Measurements from ENCODE around the gene FAM24A.
A peak's percentile ranks its signal among the peaks of the same experiment; 100 is the strongest.

FAM24A gene

DNA sequence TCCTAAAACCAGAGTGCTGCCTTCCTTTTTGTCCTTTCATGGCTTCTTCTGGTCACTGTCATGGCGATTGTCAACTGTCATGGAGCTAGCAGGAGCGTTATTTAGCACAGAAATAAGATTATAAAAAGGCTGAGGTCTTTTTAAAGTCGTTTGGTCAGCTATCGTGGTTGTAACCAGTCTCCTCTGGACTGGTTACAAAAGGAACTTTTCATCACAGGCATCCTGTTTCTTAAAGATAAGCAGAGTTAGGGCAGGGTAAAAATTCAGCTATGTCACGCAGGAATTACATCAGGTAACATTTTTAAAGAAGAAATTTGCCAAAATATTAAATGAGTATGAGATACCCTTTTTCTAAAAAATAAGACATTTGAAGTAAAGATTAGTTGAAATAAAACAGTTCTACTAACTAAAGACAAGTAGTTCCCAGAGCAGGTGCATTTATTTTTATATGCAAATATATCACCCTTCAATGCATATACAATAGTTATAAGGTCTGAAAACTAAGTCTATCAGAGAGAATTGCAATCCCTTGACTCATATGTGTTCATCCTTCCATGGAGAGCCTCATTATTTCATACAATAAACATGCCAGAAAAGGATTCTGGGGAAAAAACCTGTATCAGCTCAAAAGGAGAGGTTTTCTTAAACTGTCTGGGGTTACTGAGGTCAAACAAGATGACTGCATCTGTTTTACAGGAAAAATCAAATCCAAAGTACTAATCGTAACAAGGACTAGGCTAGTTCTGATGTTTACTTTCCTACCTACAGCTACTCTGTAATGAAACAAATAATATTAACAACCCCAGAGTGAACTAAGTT, 20.9 kb downstream of the FAM24A start:
- DNase-seq: no peak

DNA sequence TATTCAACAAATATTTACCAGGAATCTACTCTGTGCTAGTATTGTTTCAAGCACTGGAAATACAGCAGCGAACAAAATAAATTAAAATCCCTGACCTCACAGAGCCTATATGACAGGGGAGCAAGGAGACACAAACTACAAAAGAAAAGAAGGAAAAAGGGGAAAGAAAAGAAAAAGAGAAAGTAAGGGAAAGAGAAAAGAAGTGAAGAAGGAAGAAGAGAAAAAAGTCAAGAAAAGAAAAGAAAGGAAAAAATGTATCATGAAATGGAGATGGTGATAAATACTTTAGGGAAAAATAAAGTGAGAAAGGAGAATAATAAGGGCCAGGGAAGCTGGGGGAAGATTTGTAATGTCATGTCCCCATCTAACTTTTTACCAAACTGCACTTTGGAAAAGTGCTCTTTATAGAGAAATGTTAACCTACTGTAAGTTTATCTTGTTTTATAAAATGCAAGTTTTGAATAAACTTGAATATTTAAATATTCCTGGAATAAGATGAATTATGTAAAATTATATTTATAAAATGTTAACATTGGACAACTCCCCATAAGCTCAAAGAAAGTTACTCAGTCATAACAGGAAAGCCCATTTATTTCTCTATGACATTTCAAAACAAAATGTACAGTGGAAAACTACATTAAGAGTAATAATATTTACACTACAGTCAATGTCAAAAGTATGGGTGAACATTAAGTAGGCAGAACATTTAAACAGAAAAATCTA, 28.9 kb downstream of the FAM24A start:
- DNase-seq: no peak

DNA sequence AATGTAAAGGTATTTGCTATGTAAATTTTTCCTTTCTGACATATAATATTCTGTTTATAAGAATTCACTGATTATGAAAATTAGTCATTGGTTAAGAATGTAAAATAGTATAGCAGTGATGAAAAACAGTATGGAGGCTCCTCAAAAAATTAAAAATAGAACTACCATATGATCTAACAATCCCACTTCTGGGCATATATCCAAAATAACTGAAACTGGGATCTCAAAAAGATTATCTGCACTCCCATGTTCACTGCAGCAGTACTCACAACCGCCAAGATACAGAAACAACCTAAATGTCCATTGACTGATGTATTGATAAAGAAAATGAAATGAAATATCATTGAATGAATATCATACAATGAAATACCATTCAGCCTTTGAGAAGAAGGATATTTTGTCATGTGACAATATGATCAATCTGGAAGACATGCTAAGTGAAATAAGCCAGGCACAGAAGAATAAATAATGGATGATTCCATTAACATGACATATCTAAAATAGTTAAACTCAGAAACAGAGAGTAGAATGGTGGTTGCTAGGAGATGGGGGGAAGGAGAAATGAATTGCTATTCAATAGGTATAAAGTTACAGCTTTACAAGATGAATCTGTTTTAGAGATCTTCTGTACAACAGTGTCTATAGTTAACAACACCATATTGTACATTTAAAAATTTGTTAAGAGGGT, 29.6 kb downstream of the FAM24A start:
- no peak for DNase-seq

DNA sequence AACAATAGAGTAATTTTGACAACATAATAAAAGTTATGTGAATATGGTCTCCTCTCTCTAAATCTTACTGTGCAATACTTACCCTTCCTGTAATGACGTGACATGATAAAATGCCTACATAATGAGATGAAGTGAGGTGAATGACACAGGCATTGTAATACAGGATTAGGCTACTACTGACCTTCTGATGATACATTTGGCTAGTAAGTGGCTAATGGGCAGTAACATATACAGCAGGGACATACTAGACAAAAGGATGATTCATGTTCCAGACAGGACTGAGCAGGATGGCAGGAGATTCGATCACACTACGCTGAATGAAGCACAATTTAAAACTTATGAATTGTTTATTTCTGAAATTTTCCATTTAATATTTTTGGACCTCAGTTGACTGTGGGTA, 38.9 kb downstream of the FAM24A start:
- no peak for DNase-seq

DNA sequence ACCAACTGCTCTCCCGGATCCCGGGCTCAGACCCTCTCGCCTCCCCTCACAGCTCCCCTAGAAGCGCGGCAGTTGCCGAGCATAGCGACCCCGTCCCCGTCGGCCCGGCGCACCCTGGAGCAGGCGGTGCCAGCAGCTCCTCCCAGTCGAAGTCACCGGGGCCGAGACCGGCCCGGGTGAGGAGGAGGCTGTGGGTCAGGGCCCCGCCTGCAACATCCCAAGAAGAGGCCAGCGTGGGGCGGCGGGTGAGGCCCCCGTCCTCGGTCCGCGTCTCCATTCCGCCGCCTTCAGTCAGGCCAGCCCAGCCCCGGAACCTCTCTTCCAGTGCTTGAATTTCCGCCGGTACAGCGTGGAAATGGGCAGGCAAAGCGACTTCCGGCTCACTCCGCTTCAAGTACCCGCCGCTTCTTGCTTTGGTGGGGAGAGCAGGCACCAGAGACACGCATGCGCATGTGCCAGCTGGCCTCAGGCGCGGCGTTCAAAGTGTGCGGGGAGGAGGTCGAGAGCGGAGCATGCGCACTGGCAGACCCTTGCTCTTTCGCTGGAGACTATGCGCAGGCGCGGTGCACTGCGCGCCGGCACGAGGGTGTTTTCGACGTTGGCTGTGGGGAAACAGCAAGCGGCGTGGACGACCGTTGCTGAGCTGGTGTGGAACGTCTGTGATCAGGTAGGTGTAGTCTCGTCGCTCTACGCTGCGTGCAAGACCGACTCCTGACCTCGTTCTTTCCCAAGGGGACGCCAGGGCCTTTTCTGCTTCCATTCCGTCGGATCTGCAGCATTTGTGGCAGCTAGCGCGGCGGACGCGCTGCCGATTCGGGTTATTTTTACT, 43.7 kb downstream of the FAM24A start, which contains the start of gene C10orf88:
TSS of gene C10orf88 (minus strand) at position 326 of the 829 bp plus-strand sequence. CDS start at position 277, 49 bp downstream.
- DNase-seq: peak; percentile 98

DNA sequence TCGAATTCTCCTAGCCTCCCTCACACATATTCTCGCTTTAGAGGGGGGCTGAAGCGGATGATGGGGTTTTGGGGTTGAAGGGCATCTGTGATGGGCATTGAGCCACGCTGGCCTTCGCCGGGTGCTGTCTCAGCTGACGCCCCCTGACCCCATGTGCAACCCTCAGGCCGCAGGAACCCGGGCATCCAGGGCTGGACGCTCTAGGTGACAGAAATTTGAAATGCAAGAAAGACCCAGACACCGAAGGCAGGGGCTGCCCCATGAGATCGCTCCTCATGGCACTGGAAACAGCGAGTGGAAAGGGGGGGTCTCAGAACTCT, 44.3 kb downstream of the FAM24A start:
- no peak for DNase-seq

DNA sequence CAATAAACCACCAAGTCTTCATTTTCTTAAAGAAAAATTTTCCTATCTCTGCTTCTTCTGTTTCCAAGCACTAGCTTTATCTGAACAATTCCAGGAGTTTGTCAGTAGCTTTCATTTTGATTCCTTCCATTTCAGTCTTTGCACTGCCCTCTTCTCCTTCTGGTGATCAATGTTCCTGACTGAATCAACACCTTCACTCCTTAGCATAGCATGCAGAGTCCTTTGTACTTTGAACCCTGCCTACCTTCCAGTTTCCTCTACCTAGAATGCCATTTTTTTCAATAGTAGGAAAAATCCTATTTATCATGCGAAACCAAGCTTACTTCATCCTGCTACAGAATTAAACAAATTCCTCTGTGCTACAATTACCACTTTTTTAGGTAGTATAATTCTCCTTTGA, 45.5 kb downstream of the FAM24A start:
- no peak for DNase-seq

DNA sequence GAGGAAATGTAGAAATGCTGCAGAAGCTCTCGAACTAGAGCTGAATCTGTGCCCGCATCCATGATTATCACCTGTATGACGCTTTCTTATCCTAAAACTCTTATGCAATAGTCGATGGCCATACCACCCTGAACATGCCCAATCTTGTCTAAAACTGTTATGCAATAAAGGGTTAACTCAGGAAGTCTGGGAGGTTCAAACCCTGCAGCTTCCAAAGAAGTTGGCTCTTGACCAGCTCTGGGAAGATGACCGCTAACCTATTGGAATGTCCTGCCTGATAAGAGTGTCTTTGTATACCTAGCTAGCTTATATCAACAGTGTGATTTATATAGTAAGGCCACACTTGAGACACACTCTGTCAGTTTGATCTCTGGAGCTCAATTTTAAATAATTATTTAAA, 47.1 kb downstream of the FAM24A start:
- no peak for DNase-seq

DNA sequence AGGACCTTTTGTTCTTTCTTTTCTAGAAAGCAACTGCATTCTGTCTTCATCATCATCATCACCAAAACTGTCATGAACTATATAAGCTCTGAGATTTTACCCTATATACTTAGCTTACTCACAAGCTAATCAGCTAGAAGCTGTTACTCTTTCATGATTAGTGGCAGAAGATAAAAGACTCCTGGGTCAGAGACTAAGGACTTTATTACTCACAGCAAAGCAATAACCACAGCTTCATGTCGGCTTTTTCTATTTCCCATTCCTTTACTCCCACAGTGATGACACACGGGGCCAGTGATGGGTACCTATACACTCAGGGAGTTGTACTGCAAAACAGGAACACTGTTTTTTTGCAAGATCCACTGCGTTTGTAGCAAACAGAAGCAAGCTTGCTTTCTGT, 52.0 kb downstream of the FAM24A start:
- no peak for DNase-seq
